Colonic mucosa (tissue), 4 donors: ENCODE measurements around the gene ARHGEF10L. TPM values are rescaled to one million over a fixed set of nuclear protein-coding genes. Genes with fewer than 3 reads are reported as not detected.

Source experiments
- DNase-seq: peaks from one replicate; pipeline ENCODE4 v3.0.0-alpha.2; 2020
- H3K27ac ChIP-seq: fragments of 200-600 bp; one replicate; pipeline ENCODE4 v1.8.0; 2021
- H3K27me3 ChIP-seq: fragments of 200-600 bp; one replicate; pipeline ENCODE4 v1.8.0; 2021
- H3K36me3 ChIP-seq: fragments of 200-600 bp; one replicate; pipeline ENCODE4 v1.8.0; 2021
- H3K4me1 ChIP-seq: fragments of 200-600 bp; one replicate; pipeline ENCODE4 v1.8.0; 2021; ENCODE audit warnings: mild to moderate bottlenecking
- H3K4me3 ChIP-seq: fragments of 200-600 bp; one replicate; pipeline ENCODE4 v1.8.0; 2021
- H3K9ac ChIP-seq, 2 donors: one replicate each; pipeline ENCODE4 v1.7.0; 2013; ENCODE audit warnings: control low read depth in 2 of 2, low read depth in 2 of 2, low read length in 2 of 2
- H3K9me3 ChIP-seq: fragments of 200-600 bp; one replicate; pipeline ENCODE4 v1.8.0; 2021
- CTCF ChIP-seq: fragments of 200-600 bp; IDR thresholded peaks from one replicate; pipeline ENCODE4 v1.8.0; 2022; ENCODE audit warnings: antibody characterized with exemption, mild to moderate bottlenecking
- intact Hi-C: fragments of 100-400 bp; cut with DNase I; formaldehyde crosslinking; loops from one replicate; pipeline ENCODE4 v1.14.1; 2022
- total RNA-seq, 2 donors: library from RNA; stranded (reverse); fragmentation: NEBNext Ultra II Directional in 1 of 2; extraction: Animal tissue kit (Norgen Biotek cat#: 25700) in 1 of 2; gene quantifications; one replicate each; pipeline ENCODE4 v1.2.1, GENCODE V29; 2021
- donor health status: healthy.
- donor health status: DM: no; HTN: no; CAD: no.
- donor health status: DM: no; HTN: no; CAD: no.

The ARHGEF10L gene
- total RNA-seq, 2 donors from 2014 or later, result 77.5 to 133 TPM

GRCh38 chr1:17688217-17688810 is 148.8 kb downstream of the ARHGEF10L start:
- Histone ChIP-seq H3K27me3 (no peaks in the 10 kb centered on the region), H3K9ac (no peak overlapping the region), H3K9me3 (no peaks in the 10 kb centered on the region), H3K4me1 (no peaks in the 10 kb centered on the region), H3K36me3 (peaks cover 11% of the 10 kb centered on the region), H3K27ac (no peak overlapping the region), H3K4me3 (no peak overlapping the region)
- intact Hi-C loops, result no loop called here
- no peak for DNase-seq
- TF ChIP-seq CTCF, result no peak

- no peak overlapping the region for H3K27ac ChIP-seq
- intact Hi-C loops, result no loop called here
- H3K9me3 ChIP-seq, result no peaks in the 10 kb centered on the region
- H3K27me3 ChIP-seq, result no peaks in the 10 kb centered on the region
- DNase-seq, result no peak
- peaks cover 11% of the 10 kb centered on the region for H3K36me3 ChIP-seq
- H3K4me1 ChIP-seq, result no peaks in the 10 kb centered on the region
- no peak for TF ChIP-seq CTCF
- H3K9ac ChIP-seq, result no peak overlapping the region
- H3K4me3 ChIP-seq, result no peak overlapping the region
Measured at GRCh38 chr1:17689011-17689410, 149.5 kb downstream of the ARHGEF10L start.

GRCh38 chr1:17690906-17691634 is 151.6 kb downstream of the ARHGEF10L start:
- no peak for DNase-seq
- TF ChIP-seq CTCF, result no peak
- no peaks in the 10 kb centered on the region for H3K4me1 ChIP-seq
- no peak overlapping the region for H3K27ac ChIP-seq
- no peaks in the 10 kb centered on the region for H3K9me3 ChIP-seq
- H3K9ac ChIP-seq, result no peak overlapping the region
- H3K36me3 ChIP-seq, result peaks cover 11% of the 10 kb centered on the region
- no peaks in the 10 kb centered on the region for H3K27me3 ChIP-seq
- intact Hi-C loops, result no loop called here
- no peak overlapping the region for H3K4me3 ChIP-seq

GRCh38 chr1:17692645-17693044 is 153.1 kb downstream of the ARHGEF10L start:
- Histone ChIP-seq H3K9ac (no peak overlapping the region), H3K9me3 (no peaks in the 10 kb centered on the region), H3K4me1 (no peaks in the 10 kb centered on the region), H3K36me3 (peaks cover 10% of the 10 kb centered on the region), H3K27me3 (no peaks in the 10 kb centered on the region), H3K27ac (no peak overlapping the region), H3K4me3 (no peak overlapping the region)
- no peak for TF ChIP-seq CTCF
- DNase-seq, result no peak
- intact Hi-C loops, result no loop called here

- no peak overlapping the region for H3K27ac ChIP-seq
- DNase-seq, result no peak
- no peak for TF ChIP-seq CTCF
- no peak overlapping the region for H3K4me3 ChIP-seq
- H3K9ac ChIP-seq, result no peak overlapping the region
- no peaks in the 10 kb centered on the region for H3K36me3 ChIP-seq
- H3K9me3 ChIP-seq, result no peaks in the 10 kb centered on the region
- intact Hi-C loops, result no loop called here
- no peaks in the 10 kb centered on the region for H3K4me1 ChIP-seq
- H3K27me3 ChIP-seq, result no peaks in the 10 kb centered on the region
Measured at GRCh38 chr1:17696417-17697301, 157.2 kb downstream of the ARHGEF10L start.
